HCT116 (cell line): ENCODE results near the gene NSUN2. TPM values are rescaled to one million over a fixed set of nuclear protein-coding genes. Genes with fewer than 3 reads are reported as not detected.

ENCODE experiments used
- ATAC-seq: fragments of 200-7000 bp; cut with Tn5 transposase; 2 replicates; pipeline ENCODE4 v1.9.1; 2020; ENCODE audit warnings: mild to moderate bottlenecking, moderate library complexity
- BruUV-seq: library from RNA; stranded (reverse); fragments of 400-500 nt; replicated peaks from 2 replicates; lab custom pipeline; 2021; lab: Mats Ljungman, UMichigan
- CTCF ChIA-PET: fragments of 300-600 bp; sonication (Branson Sonifier 250); formaldehyde crosslinking; loops from one replicate; lab custom pipeline; 2021; ENCODE audit warnings: antibody characterized with exemption; lab: Charles Lee
- POLR2A ChIA-PET: fragments of 300-600, 350-600 bp; sonication (Branson Sonifier 250); formaldehyde crosslinking; loops from one replicate; lab custom pipeline; 2021; ENCODE audit warnings: antibody characterized with exemption; lab: Charles Lee
- RAD21 ChIA-PET, 2 experiments: fragments of 300-600 bp; sonication (Branson Sonifier 250); formaldehyde crosslinking; loops; one replicate each; lab custom pipeline; 2023; ENCODE audit warnings: low total read pairs in 2 of 2; ENCODE audit not compliant: uncharacterized antibody in 2 of 2, unreplicated experiment in 2 of 2, low non-redundant PET in 1 of 2; lab: Charles Lee
- DNase-seq: peaks from one replicate; pipeline ENCODE4 v3.0.0-alpha.2; 2010; ENCODE audit warnings: low read depth, low spot score
- H2AFZ ChIP-seq: fragments of 200-600 bp; shearing (Covaris generic), sonication (generic); 2 replicates; pipeline ENCODE4 v1.6.1; 2017; ENCODE audit warnings: low read depth, mixed run types, mixed read lengths, antibody characterized with exemption, low read length; ENCODE audit not compliant: poor library complexity, severe bottlenecking
- H3K27ac ChIP-seq: 2 replicates; pipeline ENCODE4 v1.5.1; 2012; ENCODE audit warnings: low read depth, low read length
- H3K27me3 ChIP-seq: fragments of 200-600 bp; sonication (generic); 2 replicates; pipeline ENCODE4 v1.6.1; 2016; ENCODE audit warnings: mixed run types, low read length, mixed read lengths; ENCODE audit not compliant: insufficient read depth
- H3K36me3 ChIP-seq, 2 experiments: fragments of 200-500 bp in 1 of 2; fragments of 200-600 bp in 1 of 2; sonication (Bioruptor generic) in 1 of 2; sonication (generic) in 1 of 2; 2 replicates each; pipeline versions ENCODE4 v1.5.1 to v1.6.1; 2014 to 2016; ENCODE audit warnings: low read length in 2 of 2, inconsistent platforms in 1 of 2, mixed read lengths in 1 of 2, mixed run types in 1 of 2; ENCODE audit not compliant: insufficient read depth in 2 of 2, control insufficient read depth in 1 of 2
- H3K4me1 ChIP-seq, 2 experiments: fragments of 200-600 bp in 1 of 2; sonication (generic) in 1 of 2; 2 replicates each; pipeline versions ENCODE4 v1.5.1 to v1.6.1; 2012 to 2017; ENCODE audit warnings: low read length in 2 of 2, inconsistent platforms in 1 of 2, mild to moderate bottlenecking in 1 of 2, mixed read lengths in 1 of 2, mixed run types in 1 of 2, moderate library complexity in 1 of 2; ENCODE audit not compliant: insufficient read depth in 2 of 2, control insufficient read depth in 1 of 2
- H3K4me2 ChIP-seq: fragments of 200-600 bp; sonication (generic); 2 replicates; pipeline ENCODE4 v1.6.1; 2017; ENCODE audit warnings: mixed run types, low read length, mixed read lengths
- H3K4me3 ChIP-seq, 2 experiments: fragments of 200-600 bp in 1 of 2; sonication (generic) in 1 of 2; replicated peaks in 1 of 2; 2 replicates each; pipeline ENCODE4 v1.5.1; 2011 to 2016; ENCODE audit warnings: low read length in 2 of 2, control low read depth in 1 of 2, low read depth in 1 of 2, mild to moderate bottlenecking in 1 of 2, mixed read lengths in 1 of 2, mixed run types in 1 of 2
- H3K79me2 ChIP-seq: fragments of 200-600 bp; sonication (generic); 2 replicates; pipeline ENCODE4 v1.6.1; 2017; ENCODE audit warnings: mild to moderate bottlenecking, mixed run types, low read length, moderate library complexity, mixed read lengths; ENCODE audit not compliant: insufficient read depth
- H3K9ac ChIP-seq: fragments of 200-600 bp; sonication (generic); 2 replicates; pipeline ENCODE4 v1.6.1; 2016; ENCODE audit warnings: low read length, mixed read lengths
- H3K9me2 ChIP-seq: fragments of 200-600 bp; sonication (generic), shearing (Covaris generic); 2 replicates; pipeline ENCODE4 v1.6.1; 2017; ENCODE audit warnings: mixed run types, mild to moderate bottlenecking, moderate library complexity; ENCODE audit not compliant: insufficient read depth
- H3K9me3 ChIP-seq, 2 experiments: fragments of 200-500 bp in 1 of 2; fragments of 200-600 bp in 1 of 2; sonication (Bioruptor generic) in 1 of 2; sonication (generic) in 1 of 2; 2 replicates each; pipeline ENCODE4 v1.6.1; 2014 to 2017; ENCODE audit warnings: low read length in 2 of 2, mixed read lengths in 2 of 2, inconsistent platforms in 1 of 2, low read depth in 1 of 2, mild to moderate bottlenecking in 1 of 2, mixed run types in 1 of 2, moderate library complexity in 1 of 2; ENCODE audit not compliant: control insufficient read depth in 1 of 2, insufficient read depth in 1 of 2
- H4K20me1 ChIP-seq: fragments of 200-600 bp; sonication (generic), shearing (Covaris generic); 2 replicates; pipeline ENCODE4 v1.6.1; 2017; ENCODE audit warnings: mixed run types, mild to moderate bottlenecking, moderate library complexity; ENCODE audit not compliant: insufficient read depth
- ATF3 ChIP-seq: IDR thresholded peaks from 2 replicates; pipeline ENCODE4 v1.6.1; 2012
- CBX3 ChIP-seq: IDR thresholded peaks from 2 replicates; pipeline ENCODE4 v1.6.1; 2012; ENCODE audit warnings: low read depth
- CEBPB ChIP-seq: IDR thresholded peaks from 2 replicates; pipeline ENCODE4 v1.6.1; 2012; ENCODE audit warnings: low read depth
- CTCF ChIP-seq, 3 experiments: fragments of 200-600 bp in 1 of 3; sonication (generic) in 1 of 3; IDR thresholded peaks in 2 of 3; conservative IDR thresholded peaks in 1 of 3; 2 replicates each; pipeline ENCODE4 v1.5.1; 2012 to 2017; ENCODE audit warnings: low read depth in 2 of 3, low read length in 2 of 3, antibody characterized with exemption in 1 of 3, borderline replicate concordance in 1 of 3, control low read depth in 1 of 3, mild to moderate bottlenecking in 1 of 3, mixed read lengths in 1 of 3, mixed run types in 1 of 3, moderate library complexity in 1 of 3; ENCODE audit not compliant: insufficient read depth in 1 of 3
- EGR1 ChIP-seq: IDR thresholded peaks from 2 replicates; pipeline ENCODE4 v1.6.1; 2012; ENCODE audit warnings: low read depth
- EZH2 ChIP-seq: fragments of 200-600 bp; sonication (generic); IDR thresholded peaks from 2 replicates; pipeline ENCODE4 v1.6.1; 2017; ENCODE audit warnings: antibody characterized with exemption, mixed run types
- FOSL1 ChIP-seq: IDR thresholded peaks from 2 replicates; pipeline ENCODE4 v1.6.1; 2012; ENCODE audit warnings: low read depth
- JUND ChIP-seq: IDR thresholded peaks from 2 replicates; pipeline ENCODE4 v1.6.1; 2012
- MAX ChIP-seq: IDR thresholded peaks from 2 replicates; pipeline ENCODE4 v1.6.1; 2012
- POLR2A ChIP-seq: IDR thresholded peaks from 2 replicates; pipeline ENCODE4 v1.7.0; 2011; ENCODE audit warnings: borderline replicate concordance; ENCODE audit not compliant: insufficient read depth, insufficient read length; ENCODE audit errors: extremely low read depth
- POLR2AphosphoS5 ChIP-seq: IDR thresholded peaks from 2 replicates; pipeline ENCODE4 v1.6.1; 2011; ENCODE audit warnings: mild to moderate bottlenecking, low read depth, low read length, moderate library complexity
- RAD21 ChIP-seq: IDR thresholded peaks from 2 replicates; pipeline ENCODE4 v1.6.1; 2012; ENCODE audit warnings: low read depth, mild to moderate bottlenecking
- REST ChIP-seq: IDR thresholded peaks from 2 replicates; pipeline ENCODE4 v1.6.1; 2012; ENCODE audit warnings: low read depth
- SIN3A ChIP-seq: IDR thresholded peaks from 2 replicates; pipeline ENCODE4 v1.6.1; 2012; ENCODE audit warnings: low read depth
- SP1 ChIP-seq: IDR thresholded peaks from 2 replicates; pipeline ENCODE4 v1.6.1; 2012; ENCODE audit warnings: low read depth
- ZBTB33 ChIP-seq: IDR thresholded peaks from 2 replicates; pipeline ENCODE4 v1.6.1; 2011; ENCODE audit warnings: mild to moderate bottlenecking, low read length, moderate library complexity; ENCODE audit not compliant: insufficient replicate concordance; ENCODE audit errors: extremely low read depth
- intact Hi-C: fragments of 100-400 bp; cut with micrococcal nuclease; formaldehyde crosslinking; loops from 2 replicates; pipeline ENCODE4 v1.10.0; 2022
- total RNA-seq: library from RNA; stranded (reverse); gene quantifications from one replicate; pipeline ENCODE4 v1.2.1, GENCODE V29; 2021; ENCODE audit not compliant: unreplicated experiment

Gene NSUN2
- total RNA-seq, 1 experiment from 2014 or later: 101 TPM

GRCh38 chr5:6623228-6623627, 9.6 kb downstream of the NSUN2 start (continued):
- TF ChIP-seq REST (no peak), CEBPB (no peak), MAX (no peak)

- Histone ChIP-seq H3K4me3 (no peak overlapping the region), H3K27ac (no peak overlapping the region), H2AFZ (no peak overlapping the region), H4K20me1 (peaks cover 33% of the 10 kb centered on the region; the same call in 1 of the 2 replicates), H3K9me3 (no peaks in the 10 kb centered on the region), H3K9me2 (no peaks in the 10 kb centered on the region), H3K27me3 (no peaks in the 10 kb centered on the region), H3K4me1 (no peaks in the 10 kb centered on the region), H3K9ac (no peak overlapping the region), H3K36me3 (peaks cover 86 to 87% of the 10 kb centered on the region in 2 experiments), H3K79me2 (peaks cover 98% of the 10 kb centered on the region), H3K4me2 (no peak overlapping the region)
- no peak for TF ChIP-seq SIN3A
- TF ChIP-seq SP1: no peak
- no peak for TF ChIP-seq EGR1
- TF ChIP-seq POLR2AphosphoS5: no peak
- no peak for TF ChIP-seq FOSL1
- TF ChIP-seq CEBPB: no peak
- TF ChIP-seq JUND: no peak
- TF ChIP-seq POLR2A: no peak
- TF ChIP-seq MAX: no peak
- TF ChIP-seq CTCF (IDR thresholded peaks at IDR 0.05 in 2 of 3, conservative IDR thresholded peaks at IDR 0.05 in 1 of 3; ENCODE audit: borderline replicate concordance in 1 of 3, insufficient read depth in 1 of 3, low read depth in 2 of 3, low read length in 2 of 3): no peak
- no peak for TF ChIP-seq ATF3
- no peak for TF ChIP-seq EZH2
- TF ChIP-seq ZBTB33: no peak
- no peak for TF ChIP-seq CBX3
- no peak for TF ChIP-seq RAD21
- POLR2A ChIA-PET: no interaction called here
- no peak for DNase-seq
- intact Hi-C loops: loop anchor here (10.0 kb wide), 1 partner anchor 242 kb away; the partner anchor contains the start of gene MED10
- RAD21 ChIA-PET: no interaction called here
- BruUV-seq: no TSS peak
- CTCF ChIA-PET: no interaction called here
- no peak for ATAC-seq
These were observed 16.2 kb downstream of the NSUN2 start for GRCh38 chr5:6616632-6617031.
